Large intestine (tissue), 3 donors: ENCODE measurements around the gene TUBE1. TPM values are rescaled to one million over a fixed set of nuclear protein-coding genes. Genes with fewer than 3 reads are reported as not detected.
"Not testable (repeated sequence)": the region's sequence is repeated elsewhere in the genome, so short reads cannot be mapped to it uniquely, and the experiment has no call there.

Experiments used
- DNase-seq, 2 donors: peaks; one replicate each; pipeline versions ENCODE4 v3.0.0 to v3.0.0-alpha.2; 2013
- H3K27ac ChIP-seq: one replicate; pipeline ENCODE4 v1.5.1; 2013; ENCODE audit warnings: low read length
- H3K27me3 ChIP-seq: 2 replicates; pipeline ENCODE4 v1.6.1; 2013; ENCODE audit warnings: low read length; ENCODE audit not compliant: control insufficient read depth, insufficient read depth
- H3K36me3 ChIP-seq: 2 replicates; pipeline ENCODE4 v1.6.1; 2013; ENCODE audit warnings: low read length; ENCODE audit not compliant: control insufficient read depth, insufficient read depth
- H3K4me1 ChIP-seq: one replicate; pipeline ENCODE4 v1.6.1; 2013; ENCODE audit warnings: low read length; ENCODE audit not compliant: control insufficient read depth, insufficient read depth
- H3K4me3 ChIP-seq: one replicate; pipeline ENCODE4 v1.5.1; 2013; ENCODE audit warnings: low read length
- H3K9me3 ChIP-seq: one replicate; pipeline ENCODE4 v1.6.1; 2013; ENCODE audit warnings: mild to moderate bottlenecking, low read depth, low read length, moderate library complexity; ENCODE audit not compliant: control insufficient read depth
- WGBS: methylation state at CpG from one replicate; pipeline ENCODE4 v1.1.5; 2013; ENCODE audit warnings: low lambda C conversion rate; ENCODE audit not compliant: insufficient coverage; 5-methylcytosine and 5-hydroxymethylcytosine counted together
- polyA plus RNA-seq: library from polyadenylated mRNA; unstranded; fragments of 120-200 nt; gene quantifications from one replicate; pipeline ENCODE4 v1.2.1, GENCODE V29; 2013

Gene TUBE1
- polyA plus RNA-seq, 1 donor = 33.8 TPM

GRCh38 chr6:112114577-112115223, 27.4 kb upstream of the TUBE1 start:
- WGBS = 92% methylated on average over 1 of the region's 3 CpGs

GRCh38 chr6:112113918-112114317, 26.6 kb upstream of the TUBE1 start:
- Histone ChIP-seq H3K4me3 (no peak overlapping the region), H3K27ac (no peak overlapping the region), H3K4me1 (no peaks in the 10 kb centered on the region), H3K36me3 (peaks cover 13% of the 10 kb centered on the region), H3K27me3 (no peaks in the 10 kb centered on the region), H3K9me3 (no peaks in the 10 kb centered on the region)
- no peak for DNase-seq

More at GRCh38 chr6:112114577-112115223, 27.4 kb upstream of the TUBE1 start:
- no peak overlapping the region for H3K4me3 ChIP-seq
- H3K36me3 ChIP-seq = peaks cover 17% of the 10 kb centered on the region
- H3K27me3 ChIP-seq = no peaks in the 10 kb centered on the region
- no peaks in the 10 kb centered on the region for H3K9me3 ChIP-seq
- no peaks in the 10 kb centered on the region for H3K4me1 ChIP-seq
- DNase-seq = no peak
- no peak overlapping the region for H3K27ac ChIP-seq

DNA sequence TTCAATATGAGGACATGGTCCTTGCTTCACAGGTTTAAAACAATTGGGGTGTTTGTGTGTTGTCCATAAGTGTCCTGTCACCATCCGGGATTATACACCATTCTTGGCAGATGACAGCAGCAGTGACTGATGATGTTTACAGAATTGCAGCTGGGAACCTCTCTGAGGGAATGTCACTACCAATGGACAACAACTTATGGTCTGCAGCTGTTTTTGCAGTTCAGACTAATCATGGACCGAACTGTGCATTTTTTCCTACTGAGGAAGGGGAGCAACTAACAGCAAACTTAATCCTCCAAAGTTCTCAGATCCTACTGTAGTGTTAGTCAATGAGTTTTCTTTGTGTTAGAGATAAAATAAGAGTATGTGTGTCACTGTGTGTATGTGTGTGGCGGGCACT, 26.1 kb upstream of the TUBE1 start:
- H3K27ac ChIP-seq = no peak overlapping the region
- DNase-seq = peak in 1 of 2 donors; percentile 13
- no peaks in the 10 kb centered on the region for H3K4me1 ChIP-seq
- H3K4me3 ChIP-seq = no peak overlapping the region
- no peaks in the 10 kb centered on the region for H3K27me3 ChIP-seq
- no peaks in the 10 kb centered on the region for H3K9me3 ChIP-seq
- H3K36me3 ChIP-seq = peaks cover 11% of the 10 kb centered on the region
- WGBS = no CpG with 5 or more reads among the region's 3 CpGs

GRCh38 chr6:112109262-112109661, 22.0 kb upstream of the TUBE1 start:
- no peak for DNase-seq
- H3K9me3 ChIP-seq = no peaks in the 10 kb centered on the region
- H3K27ac ChIP-seq = no peak overlapping the region
- H3K4me1 ChIP-seq = no peaks in the 10 kb centered on the region
- no CpG with 5 or more reads among the region's 9 CpGs for WGBS
- H3K4me3 ChIP-seq = no peak overlapping the region
- H3K27me3 ChIP-seq = peaks cover 3% of the 10 kb centered on the region
- peaks cover 11% of the 10 kb centered on the region for H3K36me3 ChIP-seq

DNA sequence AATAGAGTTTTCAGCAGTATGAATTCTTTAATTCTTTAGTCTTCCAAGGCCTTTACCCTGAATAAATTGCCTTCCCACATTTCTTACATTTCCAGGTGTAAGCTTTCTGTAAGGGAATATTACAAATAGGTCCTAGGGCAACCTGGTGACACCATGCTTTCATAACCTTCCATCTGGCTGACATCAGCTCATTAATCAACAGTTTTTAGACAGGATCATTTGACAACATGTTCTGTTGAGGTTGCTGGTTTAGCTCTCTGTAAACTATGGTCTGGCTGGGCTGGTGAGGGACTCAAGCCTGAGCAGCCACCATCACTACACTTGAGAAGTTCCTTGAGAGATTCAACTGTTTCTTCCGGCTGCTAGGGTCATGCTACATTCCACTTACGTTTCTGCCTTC, 19.3 kb upstream of the TUBE1 start:
- Histone ChIP-seq H3K4me1 (no peaks in the 10 kb centered on the region), H3K9me3 (no peaks in the 10 kb centered on the region), H3K36me3 (peaks cover 11% of the 10 kb centered on the region), H3K27ac (no peak overlapping the region), H3K4me3 (no peak overlapping the region), H3K27me3 (peaks cover 3% of the 10 kb centered on the region)
- DNase-seq = no peak
- 100% methylated on average over 2 of the region's 2 CpGs for WGBS

DNA sequence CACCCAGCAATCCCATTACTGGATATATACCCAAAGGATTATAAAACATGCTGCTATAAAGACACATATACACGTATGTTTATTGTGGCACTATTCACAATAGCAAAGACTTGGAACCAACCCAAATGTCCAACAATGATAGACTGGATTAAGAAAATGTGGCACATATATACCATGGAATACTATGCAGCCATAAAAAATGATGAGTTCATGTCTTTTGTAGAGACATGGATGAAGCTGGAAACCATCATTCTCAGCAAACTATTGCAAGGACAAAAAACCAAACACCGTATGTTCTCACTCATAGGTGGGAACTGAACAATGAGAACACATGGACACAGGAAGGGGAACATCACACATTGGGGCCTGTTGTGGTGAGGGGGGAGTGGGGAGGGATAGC, 18.7 kb upstream of the TUBE1 start:
- H3K4me3 ChIP-seq, DNase-seq, H3K9me3 ChIP-seq, H3K27ac ChIP-seq, H3K27me3 ChIP-seq, H3K4me1 ChIP-seq: not testable (repeated sequence)
- H3K36me3 ChIP-seq = peaks cover 11% of the 10 kb centered on the region
- no CpG with 5 or more reads among the region's 2 CpGs for WGBS

GRCh38 chr6:112100561-112100960, 13.3 kb upstream of the TUBE1 start:
- Histone ChIP-seq H3K4me1 (no peaks in the 10 kb centered on the region), H3K4me3 (no peak overlapping the region), H3K27me3 (no peaks in the 10 kb centered on the region), H3K9me3 (no peaks in the 10 kb centered on the region), H3K36me3 (no peaks in the 10 kb centered on the region), H3K27ac (no peak overlapping the region)
- no peak for DNase-seq
- 100% methylated on average over 1 of the region's 4 CpGs for WGBS

DNA sequence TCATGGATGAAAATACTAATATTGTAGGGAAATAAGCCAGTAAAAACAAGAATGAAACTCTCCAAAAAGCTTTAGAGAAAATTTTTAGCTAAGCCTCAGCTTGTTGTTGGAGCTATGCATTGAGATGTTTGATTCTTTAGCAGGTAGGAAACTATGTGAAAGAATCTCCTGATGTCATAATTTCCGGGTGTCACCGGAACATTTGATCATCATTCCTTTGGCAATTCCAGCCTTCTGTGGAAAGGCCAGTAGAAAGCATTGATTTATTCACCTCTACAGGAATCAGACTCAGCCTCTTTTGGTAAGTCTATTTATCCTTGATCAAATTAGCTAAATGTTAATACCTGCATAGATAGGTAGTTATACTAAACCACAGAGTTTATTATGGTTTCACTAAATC, 9.6 kb upstream of the TUBE1 start:
- no peak overlapping the region for H3K27ac ChIP-seq
- H3K4me3 ChIP-seq = no peak overlapping the region
- DNase-seq = no peak
- H3K36me3 ChIP-seq = no peaks in the 10 kb centered on the region
- H3K4me1 ChIP-seq = no peaks in the 10 kb centered on the region
- H3K27me3 ChIP-seq = no peaks in the 10 kb centered on the region
- no peaks in the 10 kb centered on the region for H3K9me3 ChIP-seq
- 100% methylated on average over 2 of the region's 2 CpGs for WGBS

GRCh38 chr6:112087916-112088315, 634 bp upstream of the TUBE1 start:
- Histone ChIP-seq H3K9me3 (no peaks in the 10 kb centered on the region), H3K4me1 (no peaks in the 10 kb centered on the region), H3K27ac (peak overlapping the region; percentile 78), H3K4me3 (peak overlapping the region; percentile 78), H3K27me3 (peaks cover 2% of the 10 kb centered on the region), H3K36me3 (peaks cover 10% of the 10 kb centered on the region)
- DNase-seq = no peak
- WGBS = 30% methylated on average over 2 of the region's 7 CpGs

GRCh38 chr6:112086744-112087135, 542 bp downstream of the TUBE1 start:
- Histone ChIP-seq H3K4me1 (no peaks in the 10 kb centered on the region), H3K9me3 (no peaks in the 10 kb centered on the region), H3K4me3 (peak overlapping the region; percentile 78), H3K36me3 (peaks cover 11% of the 10 kb centered on the region), H3K27ac (peak overlapping the region; percentile 78), H3K27me3 (peaks cover 2% of the 10 kb centered on the region)
- WGBS = 0% methylated on average over 1 of the region's 8 CpGs
- DNase-seq = no peak

GRCh38 chr6:112085286-112086065, 1.8 kb downstream of the TUBE1 start:
- peaks cover 18% of the 10 kb centered on the region for H3K36me3 ChIP-seq
- no peak overlapping the region for H3K4me3 ChIP-seq
- WGBS = 100% methylated on average over 3 of the region's 8 CpGs
- H3K27ac ChIP-seq = no peak overlapping the region
- DNase-seq = no peak
- no peaks in the 10 kb centered on the region for H3K9me3 ChIP-seq
- no peaks in the 10 kb centered on the region for H3K4me1 ChIP-seq
- peaks cover 2% of the 10 kb centered on the region for H3K27me3 ChIP-seq
